HG03280 (cell line): ENCODE measurements around the gene EMID1.

Experiments used
- ATAC-seq: cut with Tn5 transposase; IDR thresholded peaks from one replicate; pipeline ENCODE4 v1.9.1; 2021; ENCODE audit warnings: mild to moderate bottlenecking, moderate library complexity; ENCODE audit not compliant: unreplicated experiment

The EMID1 gene

GRCh38 chr22:29277927-29278326, 72.2 kb downstream of the EMID1 start:
- no peak for ATAC-seq

- no peak for ATAC-seq
Observed at GRCh38 chr22:29284196-29284595, 78.5 kb downstream of the EMID1 start.

- ATAC-seq, result no peak
Observed at GRCh38 chr22:29288837-29289236, 83.1 kb downstream of the EMID1 start.

- no peak for ATAC-seq
Observed at GRCh38 chr22:29290061-29290460, 84.4 kb downstream of the EMID1 start.

- ATAC-seq, result no peak
Observed at GRCh38 chr22:29291215-29291614, 85.5 kb downstream of the EMID1 start.

GRCh38 chr22:29292379-29292778, 86.7 kb downstream of the EMID1 start:
- no peak for ATAC-seq

- ATAC-seq, result no peak
Observed at GRCh38 chr22:29298641-29299040, 92.9 kb downstream of the EMID1 start.

- no peak for ATAC-seq
Observed at GRCh38 chr22:29299136-29299900, 93.6 kb downstream of the EMID1 start.

GRCh38 chr22:29300467-29300806, 94.7 kb downstream of the EMID1 start:
- ATAC-seq, result no peak

GRCh38 chr22:29300807-29301601, 95.3 kb downstream of the EMID1 start:
- ATAC-seq, result no peak

GRCh38 chr22:29301716-29302401, 96.2 kb downstream of the EMID1 start:
- ATAC-seq, result no peak

GRCh38 chr22:29302402-29302680, 96.6 kb downstream of the EMID1 start:
- ATAC-seq, result no peak

- ATAC-seq, result no peak
Observed at GRCh38 chr22:29302681-29303465, 97.2 kb downstream of the EMID1 start.

- no peak for ATAC-seq
Observed at GRCh38 chr22:29305836-29306174, 100.1 kb downstream of the EMID1 start.

GRCh38 chr22:29306175-29306834, 100.6 kb downstream of the EMID1 start, which contains the start of gene GAS2L1:
Gene GAS2L1 (plus strand): TSS chr22:29306650. CDS start chr22:29308106, 1,456 bp downstream.
- no peak for ATAC-seq

GRCh38 chr22:29306835-29307595, 101.3 kb downstream of the EMID1 start:
- no peak for ATAC-seq

- no peak for ATAC-seq
Observed at GRCh38 chr22:29307596-29308147, 102.0 kb downstream of the EMID1 start.

GRCh38 chr22:29308148-29308790, 102.6 kb downstream of the EMID1 start:
- no peak for ATAC-seq

GRCh38 chr22:29308791-29309262, 103.1 kb downstream of the EMID1 start:
- no peak for ATAC-seq
